Measurements from ENCODE around the gene TOP3B.

Gene TOP3B

GRCh38 chr22:21922370-21923162, 60.0 kb downstream of the TOP3B start:
- TF ChIP-seq CTCF (IDR thresholded peaks at IDR 0.05; ENCODE audit: low read depth, low read length, missing control alignments) = no peak
- no peaks in the 10 kb centered on the region for H3K27me3 ChIP-seq (replicated peaks)
- in situ Hi-C loops (cut with HindIII; ENCODE audit: low pct_ligation_motif_present, low sequenced_read_pairs) = no loop called here
- H3K4me3 ChIP-seq (ENCODE audit: low read depth, low read length) = no peak overlapping the region
- no peak for DNase-seq
- H3K36me3 ChIP-seq (replicated peaks) = peaks cover 12% of the 10 kb centered on the region
- H3K27ac ChIP-seq = no peak overlapping the region

- H3K27ac ChIP-seq = no peak overlapping the region
- H3K27me3 ChIP-seq (replicated peaks) = no peaks in the 10 kb centered on the region
- in situ Hi-C loops (cut with HindIII; ENCODE audit: low pct_ligation_motif_present, low sequenced_read_pairs) = no loop called here
- H3K4me3 ChIP-seq (ENCODE audit: low read depth, low read length) = no peak overlapping the region
- H3K36me3 ChIP-seq (replicated peaks) = peaks cover 12% of the 10 kb centered on the region
- no peak for DNase-seq
- no peak for TF ChIP-seq CTCF (IDR thresholded peaks at IDR 0.05; ENCODE audit: low read depth, low read length, missing control alignments)
These were observed 60.9 kb downstream of the TOP3B start for GRCh38 chr22:21921729-21922128.

GRCh38 chr22:21921184-21921721, 61.3 kb downstream of the TOP3B start:
- H3K27me3 ChIP-seq (replicated peaks) = no peaks in the 10 kb centered on the region
- no peak for DNase-seq
- H3K27ac ChIP-seq = no peak overlapping the region
- H3K4me3 ChIP-seq (ENCODE audit: low read depth, low read length) = no peak overlapping the region
- in situ Hi-C loops (cut with HindIII; ENCODE audit: low pct_ligation_motif_present, low sequenced_read_pairs) = no loop called here
- TF ChIP-seq CTCF (IDR thresholded peaks at IDR 0.05; ENCODE audit: low read depth, low read length, missing control alignments) = no peak
- peaks cover 9% of the 10 kb centered on the region for H3K36me3 ChIP-seq (replicated peaks)

GRCh38 chr22:21920341-21921183, 62.0 kb downstream of the TOP3B start:
- no peak for TF ChIP-seq CTCF (IDR thresholded peaks at IDR 0.05; ENCODE audit: low read depth, low read length, missing control alignments)
- Histone ChIP-seq H3K36me3 (replicated peaks) (peaks cover 9% of the 10 kb centered on the region), H3K27me3 (replicated peaks) (no peaks in the 10 kb centered on the region), H3K4me3 (ENCODE audit: low read depth, low read length) (no peak overlapping the region), H3K27ac (no peak overlapping the region)
- in situ Hi-C loops (cut with HindIII; ENCODE audit: low pct_ligation_motif_present, low sequenced_read_pairs) = no loop called here
- no peak for DNase-seq

GRCh38 chr22:21919526-21920307, 62.9 kb downstream of the TOP3B start:
- Histone ChIP-seq H3K4me3 (ENCODE audit: low read depth, low read length) (no peak overlapping the region), H3K36me3 (replicated peaks) (peaks cover 4% of the 10 kb centered on the region), H3K27me3 (replicated peaks) (no peaks in the 10 kb centered on the region), H3K27ac (no peak overlapping the region)
- DNase-seq = no peak
- in situ Hi-C loops (cut with HindIII; ENCODE audit: low pct_ligation_motif_present, low sequenced_read_pairs) = no loop called here
- TF ChIP-seq CTCF (IDR thresholded peaks at IDR 0.05; ENCODE audit: low read depth, low read length, missing control alignments) = no peak
